ENCODE data around the gene PFKL. TPM values are rescaled to one million over a fixed set of nuclear protein-coding genes. Genes with fewer than 3 reads are reported as not detected.

The PFKL gene
- total RNA-seq, 1 donor from 2014 or later = 106 TPM

DNA sequence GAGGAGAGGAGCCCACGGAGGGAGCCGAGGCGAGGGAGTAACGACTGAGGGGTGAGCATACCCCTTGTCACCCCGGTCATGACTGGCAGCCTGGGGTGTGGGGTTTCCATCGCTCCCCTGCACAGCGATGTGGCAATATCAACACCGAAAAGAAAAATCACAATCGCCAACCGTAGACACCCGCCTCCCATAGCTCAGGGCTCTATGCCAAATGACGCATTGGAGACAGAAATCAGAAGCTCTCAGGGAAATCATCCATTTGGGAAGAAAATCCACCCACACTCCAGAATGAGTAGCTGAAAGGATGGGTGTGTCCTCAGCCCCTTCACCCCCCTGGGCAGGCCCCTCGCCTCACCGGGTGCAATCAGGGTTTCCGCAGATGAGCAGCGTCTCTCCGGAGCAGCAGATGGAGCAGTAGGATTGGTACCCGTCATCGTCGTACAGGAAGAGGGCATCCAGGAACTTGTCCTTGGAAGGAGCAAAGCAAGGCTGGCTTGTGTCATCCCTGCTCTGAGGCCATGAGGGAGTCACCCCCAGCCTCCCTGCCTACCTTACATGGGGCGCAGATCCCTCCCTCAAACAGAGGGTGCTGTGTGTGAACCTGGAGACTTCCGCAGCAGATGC, 40.7 kb upstream of the PFKL start:
- Histone ChIP-seq H3K27ac (no peak overlapping the region), H3K9me3 (no peaks in the 10 kb centered on the region), H3K4me1 (peaks cover 10% of the 10 kb centered on the region), H3K4me3 (no peak overlapping the region), H3K36me3 (no peaks in the 10 kb centered on the region), H3K27me3 (ENCODE audit: low read depth) (peaks cover 5% of the 10 kb centered on the region)
- no peak for ATAC-seq
- no peak for DNase-seq
- intact Hi-C loops (cut with DNase I) = no loop called here
- TF ChIP-seq, protein P1, sequence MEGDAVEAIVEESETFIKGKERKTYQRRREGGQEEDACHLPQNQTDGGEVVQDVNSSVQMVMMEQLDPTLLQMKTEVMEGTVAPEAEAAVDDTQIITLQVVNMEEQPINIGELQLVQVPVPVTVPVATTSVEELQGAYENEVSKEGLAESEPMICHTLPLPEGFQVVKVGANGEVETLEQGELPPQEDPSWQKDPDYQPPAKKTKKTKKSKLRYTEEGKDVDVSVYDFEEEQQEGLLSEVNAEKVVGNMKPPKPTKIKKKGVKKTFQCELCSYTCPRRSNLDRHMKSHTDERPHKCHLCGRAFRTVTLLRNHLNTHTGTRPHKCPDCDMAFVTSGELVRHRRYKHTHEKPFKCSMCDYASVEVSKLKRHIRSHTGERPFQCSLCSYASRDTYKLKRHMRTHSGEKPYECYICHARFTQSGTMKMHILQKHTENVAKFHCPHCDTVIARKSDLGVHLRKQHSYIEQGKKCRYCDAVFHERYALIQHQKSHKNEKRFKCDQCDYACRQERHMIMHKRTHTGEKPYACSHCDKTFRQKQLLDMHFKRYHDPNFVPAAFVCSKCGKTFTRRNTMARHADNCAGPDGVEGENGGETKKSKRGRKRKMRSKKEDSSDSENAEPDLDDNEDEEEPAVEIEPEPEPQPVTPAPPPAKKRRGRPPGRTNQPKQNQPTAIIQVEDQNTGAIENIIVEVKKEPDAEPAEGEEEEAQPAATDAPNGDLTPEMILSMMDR (IDR thresholded peaks at IDR 0.05) = no peak

DNA sequence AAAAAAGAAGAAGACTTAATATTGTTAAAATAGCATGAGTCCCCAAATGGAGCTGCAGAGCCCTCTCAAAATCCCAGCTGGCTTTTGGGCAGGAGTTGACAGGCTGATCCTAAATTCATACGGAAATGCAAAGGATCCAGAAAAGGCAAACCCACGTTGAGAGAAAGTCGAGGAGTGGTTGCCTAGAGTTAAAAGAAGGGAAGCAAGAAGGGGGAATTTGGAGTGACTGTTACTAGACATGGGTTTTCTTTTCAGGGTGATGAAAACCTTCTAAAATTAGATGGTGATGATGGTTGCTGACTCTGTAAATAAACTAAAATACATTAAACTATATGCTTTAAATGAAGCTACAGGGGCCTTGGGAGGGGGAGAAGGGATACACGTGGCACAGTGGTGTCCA, 39.8 kb upstream of the PFKL start:
- intact Hi-C loops (cut with DNase I) = no loop called here
- H3K27me3 ChIP-seq (ENCODE audit: low read depth) = no peaks in the 10 kb centered on the region
- H3K27ac ChIP-seq = no peak overlapping the region
- ATAC-seq (no peak), DNase-seq (no peak)
- TF ChIP-seq, protein P1 (IDR thresholded peaks at IDR 0.05) = no peak
- H3K36me3 ChIP-seq = no peaks in the 10 kb centered on the region
- peaks cover 4% of the 10 kb centered on the region for H3K4me1 ChIP-seq
- no peaks in the 10 kb centered on the region for H3K9me3 ChIP-seq
- no peak overlapping the region for H3K4me3 ChIP-seq

DNA sequence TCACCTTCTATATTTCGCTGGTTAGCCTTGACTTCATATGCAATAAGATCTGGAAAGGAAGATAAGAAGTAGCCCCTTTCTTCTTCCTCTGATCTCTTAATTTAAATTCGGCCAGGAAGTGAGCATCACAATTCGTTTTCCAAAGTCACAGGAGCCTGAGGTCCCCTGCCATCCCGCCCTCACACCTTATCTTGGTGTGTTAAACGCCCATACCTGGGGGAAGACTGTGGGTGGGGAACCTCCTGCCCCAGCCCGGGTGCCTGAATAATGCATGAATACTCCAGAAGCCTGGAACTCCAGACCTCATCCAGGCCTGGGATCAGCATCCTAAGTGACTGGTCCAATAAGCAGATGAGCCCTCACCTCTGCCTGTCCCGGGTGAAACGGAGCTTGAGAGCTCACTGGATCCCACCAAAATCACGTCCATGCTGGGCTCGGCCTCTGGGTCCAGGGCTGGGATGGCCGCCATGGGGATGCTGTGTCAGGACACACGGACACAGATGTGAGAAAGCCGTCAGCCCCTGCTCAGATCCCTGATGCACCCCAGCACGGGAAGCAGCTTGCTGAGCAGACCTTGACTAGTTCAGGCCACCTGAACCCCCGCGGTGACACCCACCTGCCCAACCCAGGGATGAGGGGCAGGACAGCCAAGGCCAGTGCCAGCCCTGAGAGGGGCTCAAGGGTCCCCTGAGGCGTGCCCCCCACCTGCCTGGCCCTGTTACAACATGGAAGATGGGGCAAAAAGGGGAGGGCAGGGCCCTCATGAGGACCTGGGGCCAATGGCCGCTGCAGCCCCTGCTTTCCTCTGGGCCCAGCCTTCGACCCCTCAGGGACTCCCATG, 38.8 kb upstream of the PFKL start:
- TF ChIP-seq, protein P1 (IDR thresholded peaks at IDR 0.05) = no peak
- Histone ChIP-seq H3K27me3 (ENCODE audit: low read depth) (no peaks in the 10 kb centered on the region), H3K4me3 (no peak overlapping the region), H3K36me3 (no peaks in the 10 kb centered on the region), H3K9me3 (no peaks in the 10 kb centered on the region), H3K4me1 (no peaks in the 10 kb centered on the region), H3K27ac (no peak overlapping the region)
- intact Hi-C loops (cut with DNase I) = no loop called here
- no peak for ATAC-seq
- no peak for DNase-seq

DNA sequence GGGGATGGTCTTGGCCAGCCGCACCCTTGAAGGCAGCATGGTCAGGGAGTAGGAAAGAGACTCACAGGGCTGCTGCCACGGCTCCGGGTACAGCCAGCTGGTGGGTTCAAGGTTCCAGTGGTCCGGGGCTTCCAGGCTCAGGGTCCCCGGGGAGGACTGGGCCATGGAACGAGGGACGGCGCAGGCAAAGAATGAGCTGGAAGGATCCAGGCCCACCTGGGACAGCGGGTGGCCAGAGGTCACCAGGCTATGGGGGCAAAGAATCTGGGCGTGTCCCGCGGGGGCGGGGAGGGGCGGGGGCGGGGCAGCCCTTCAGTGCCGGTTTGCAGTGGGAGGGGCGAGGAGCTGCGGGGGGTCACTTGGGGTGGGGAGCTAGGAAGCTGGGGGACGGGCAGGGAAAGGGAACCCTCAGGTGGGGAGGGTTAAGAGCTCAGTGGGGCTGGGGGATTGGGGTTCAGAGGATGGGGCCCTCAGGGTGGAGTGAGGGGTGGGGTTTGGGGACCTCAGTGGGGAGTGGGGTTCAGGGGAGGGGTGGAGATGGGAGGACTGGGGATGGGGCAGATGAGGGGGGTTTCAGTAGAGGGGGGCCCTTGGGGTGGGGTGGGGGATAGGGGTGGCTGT, 38.1 kb upstream of the PFKL start, which contains the start of gene DNMT3L:
DNMT3L (minus strand) TSS at position 223 of the 621 bp plus-strand sequence. CDS start 638 bp downstream, outside the sequence.
- intact Hi-C loops (cut with DNase I) = no loop called here
- Histone ChIP-seq H3K4me1 (no peaks in the 10 kb centered on the region), H3K27ac (no peak within 1 kb of the TSS), H3K4me3 (no peak within 1 kb of the TSS), H3K9me3 (no peaks in the 10 kb centered on the region), H3K27me3 (ENCODE audit: low read depth) (no peaks in the 10 kb centered on the region), H3K36me3 (no peaks in the 10 kb centered on the region)
- DNase-seq (no peak), ATAC-seq (no peak)
- TF ChIP-seq, protein P1 (IDR thresholded peaks at IDR 0.05) = no peak

DNA sequence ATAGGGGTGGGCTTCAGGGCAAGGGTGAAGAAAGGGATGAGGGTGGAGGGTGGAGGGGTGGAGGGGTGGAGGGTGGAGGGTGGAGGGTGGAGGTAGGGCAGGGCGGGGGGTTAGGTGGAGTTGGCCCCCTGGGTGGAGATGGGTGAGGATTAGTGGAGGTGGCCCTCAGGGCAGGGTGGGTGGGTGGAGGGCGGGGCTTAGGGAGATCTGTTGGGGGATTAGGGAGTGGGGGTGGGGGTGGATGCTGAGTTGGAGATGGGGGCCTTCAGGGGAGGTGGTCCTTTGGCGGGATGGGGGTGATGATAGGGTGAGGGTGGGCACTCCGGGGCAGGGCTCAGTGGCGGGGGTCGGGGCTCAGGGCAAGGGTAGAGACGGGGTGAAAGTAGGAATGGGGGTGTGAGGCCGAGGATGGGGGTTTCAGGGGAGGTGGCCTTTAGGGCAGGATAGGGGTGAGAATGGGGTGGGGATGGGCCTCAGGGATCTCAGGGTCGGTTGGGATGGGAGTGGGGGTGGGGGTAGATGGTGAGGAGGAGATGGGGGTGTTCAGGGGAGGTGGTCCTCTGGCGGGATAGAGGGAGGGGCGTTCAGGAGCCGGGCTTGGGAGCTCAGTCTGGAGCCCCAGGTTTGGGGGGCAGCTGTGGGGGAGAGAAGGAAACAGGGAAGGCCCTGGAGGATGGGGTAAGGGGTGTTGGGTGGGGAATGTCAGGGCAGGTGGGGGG, 37.4 kb upstream of the PFKL start:
- no peak overlapping the region for H3K27ac ChIP-seq
- no peak for ATAC-seq
- H3K4me3 ChIP-seq = no peak overlapping the region
- no peaks in the 10 kb centered on the region for H3K36me3 ChIP-seq
- H3K9me3 ChIP-seq = no peaks in the 10 kb centered on the region
- intact Hi-C loops (cut with DNase I) = no loop called here
- no peaks in the 10 kb centered on the region for H3K4me1 ChIP-seq
- DNase-seq = no peak
- TF ChIP-seq, protein P1 (IDR thresholded peaks at IDR 0.05) = no peak
- H3K27me3 ChIP-seq (ENCODE audit: low read depth) = no peaks in the 10 kb centered on the region
